Measurements from ENCODE around the gene BARD1. TPM values are rescaled to one million over a fixed set of nuclear protein-coding genes. Genes with fewer than 3 reads are reported as not detected.

The BARD1 gene
- total and polyA plus RNA-seq, 2 of the 8 experiments (the other 6 are each of a cell fraction or from before 2014, with no cell fraction given) = 11.1 to 29.8 TPM

DNA sequence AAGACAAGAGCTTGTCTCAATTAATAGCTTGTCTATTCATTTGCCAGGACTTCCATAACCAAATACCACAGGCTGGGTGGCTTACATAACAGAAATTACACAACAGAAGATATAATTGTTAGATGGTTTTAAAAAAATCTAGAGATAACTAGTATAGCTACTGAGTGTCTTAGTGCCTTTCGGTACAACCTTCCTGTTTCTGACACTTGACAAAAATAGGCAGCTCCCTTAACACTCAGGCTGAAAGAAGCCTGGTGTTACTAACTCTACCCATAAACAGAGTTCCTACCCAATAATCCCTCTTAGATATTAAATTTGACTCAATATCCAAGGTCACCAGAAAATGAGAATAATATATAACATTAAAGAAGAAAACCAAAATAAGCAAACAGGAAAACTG lies 129.7 kb downstream of the BARD1 start:
- DNase-seq (ENCODE audit: low read depth in 1 of 2, low spot score in 2 of 2) = no peak
- Histone ChIP-seq H3K79me1 (ENCODE audit: low read depth, low read length) (no peaks in the 10 kb centered on the region), H3K4me1 (replicated peaks in 1 of 4; ENCODE audit: control insufficient read depth in 3 of 4, insufficient read depth in 4 of 4, low read length in 3 of 4) (no peaks in the 10 kb centered on the region), H3K56ac (replicated peaks; ENCODE audit: insufficient read length, low read depth, low read length) (no peak overlapping the region), H3K27me3 (replicated peaks in 1 of 4; ENCODE audit: control insufficient read depth in 3 of 4, extremely low read depth in 1 of 4, insufficient read depth in 3 of 4, low read length in 3 of 4) (no peaks in the 10 kb centered on the region), H3K9me3 (ENCODE audit: insufficient read depth in 2 of 2, low read depth in 1 of 2, low read length in 1 of 2) (no peaks in the 10 kb centered on the region), H2BK20ac (ENCODE audit: low read length) (no peak overlapping the region), H4K8ac (ENCODE audit: extremely low read depth, insufficient read depth, low read length) (no peak overlapping the region), H3K23me2 (ENCODE audit: low read depth, low read length) (no peaks in the 10 kb centered on the region), H3K79me2 (ENCODE audit: control insufficient read depth in 1 of 2, insufficient read depth in 2 of 2, low read length in 2 of 2) (no peaks in the 10 kb centered on the region), H2BK5ac (ENCODE audit: low read depth, low read length) (no peak overlapping the region), H4K5ac (ENCODE audit: insufficient read length, low read depth, low read length) (no peak overlapping the region), H3K9ac (replicated peaks in 1 of 4; ENCODE audit: extremely low read depth in 1 of 4, low read depth in 3 of 4, low read length in 3 of 4) (no peak overlapping the region), H2AK5ac (ENCODE audit: low read depth, low read length) (no peak overlapping the region), H4K91ac (replicated peaks; ENCODE audit: insufficient read length, low read length) (no peak overlapping the region), H2AFZ (ENCODE audit: low read length) (no peak overlapping the region), H3K14ac (ENCODE audit: insufficient read length) (no peak overlapping the region), H3K27ac (ENCODE audit: low read depth, low read length) (no peak overlapping the region), H3K23ac (ENCODE audit: insufficient read length) (no peak overlapping the region), H3K4ac (replicated peaks; ENCODE audit: insufficient read length, low read depth, low read length) (no peak overlapping the region), H4K20me1 (replicated peaks in 1 of 2; ENCODE audit: control insufficient read depth in 1 of 2, insufficient read depth in 2 of 2, low read length in 2 of 2) (no peaks in the 10 kb centered on the region), H3K36me3 (ENCODE audit: control insufficient read depth in 2 of 4, insufficient read depth in 4 of 4, low read length in 3 of 4) (no peaks in the 10 kb centered on the region), H3K4me2 (ENCODE audit: insufficient read depth in 1 of 2, low read depth in 2 of 2, low read length in 2 of 2) (no peak overlapping the region), H2BK12ac (ENCODE audit: low read depth, low read length) (no peak overlapping the region), H3K18ac (ENCODE audit: extremely low read depth, low read length) (no peak overlapping the region), H2BK15ac (ENCODE audit: low read length) (no peak overlapping the region), H2BK120ac (replicated peaks; ENCODE audit: low read depth, low read length) (no peak overlapping the region), H3K4me3 (ENCODE audit: extremely low read depth in 1 of 4, insufficient read depth in 2 of 4, low read depth in 3 of 4, low read length in 4 of 4) (no peak overlapping the region)
- ChIA-PET CTCF (ENCODE audit: partially characterized antibody) (interaction anchor here (0.6 kb wide), 1 partner anchor 912 kb away, joined by 4 read pairs; no protein-coding TSS in a partner anchor), POLR2A (ENCODE audit: partially characterized antibody) (no interaction called here)
- no peak for FAIRE-seq
- 94% methylated on average over 1 of the region's 1 CpG; no CpG with 5 or more reads in 1 of the 2 experiments for WGBS, 2 experiments (ENCODE audit: extremely low coverage in 1 of 2, insufficient coverage in 1 of 2, insufficient read length in 1 of 2, insufficient replicate concordance in 2 of 2, low coverage in 1 of 2, low lambda C conversion rate in 2 of 2, missing lambda C conversion rate in 1 of 2)
- TF ChIP-seq SRF (IDR thresholded peaks at IDR 0.05; ENCODE audit: low read depth, low read length) (no peak), CTBP2 (IDR thresholded peaks at IDR 0.05; ENCODE audit: borderline replicate concordance, insufficient read depth, insufficient read length, low read length) (no peak), ATF3 (IDR thresholded peaks at IDR 0.05; ENCODE audit: insufficient read depth, low read depth, low read length) (no peak), TBP (IDR thresholded peaks at IDR 0.05; ENCODE audit: low read depth, low read length) (no peak), GABPA (IDR thresholded peaks at IDR 0.05; ENCODE audit: borderline replicate concordance, insufficient read depth, low read length) (no peak), SAP30 (IDR thresholded peaks at IDR 0.05; ENCODE audit: insufficient read depth, insufficient replicate concordance, low read length) (no peak), RBBP5 (IDR thresholded peaks at IDR 0.05; ENCODE audit: borderline replicate concordance, low read depth, low read length) (no peak), NRF1 (IDR thresholded peaks at IDR 0.05; ENCODE audit: low read depth, low read length) (no peak), CREB1 (IDR thresholded peaks at IDR 0.05) (no peak), SP4 (IDR thresholded peaks at IDR 0.05; ENCODE audit: low read length) (no peak), KDM4A (IDR thresholded peaks at IDR 0.05; ENCODE audit: low read depth, low read length, severe bottlenecking) (no peak)
- TF ChIP-seq, protein P1, sequence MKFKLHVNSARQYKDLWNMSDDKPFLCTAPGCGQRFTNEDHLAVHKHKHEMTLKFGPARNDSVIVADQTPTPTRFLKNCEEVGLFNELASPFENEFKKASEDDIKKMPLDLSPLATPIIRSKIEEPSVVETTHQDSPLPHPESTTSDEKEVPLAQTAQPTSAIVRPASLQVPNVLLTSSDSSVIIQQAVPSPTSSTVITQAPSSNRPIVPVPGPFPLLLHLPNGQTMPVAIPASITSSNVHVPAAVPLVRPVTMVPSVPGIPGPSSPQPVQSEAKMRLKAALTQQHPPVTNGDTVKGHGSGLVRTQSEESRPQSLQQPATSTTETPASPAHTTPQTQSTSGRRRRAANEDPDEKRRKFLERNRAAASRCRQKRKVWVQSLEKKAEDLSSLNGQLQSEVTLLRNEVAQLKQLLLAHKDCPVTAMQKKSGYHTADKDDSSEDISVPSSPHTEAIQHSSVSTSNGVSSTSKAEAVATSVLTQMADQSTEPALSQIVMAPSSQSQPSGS (IDR thresholded peaks at IDR 0.05; ENCODE audit: low read length) = no peak
